ENCODE data around the gene MAPT. TPM values are rescaled to one million over a fixed set of nuclear protein-coding genes. Genes with fewer than 3 reads are reported as not detected.

The MAPT gene
- total and polyA plus RNA-seq, 2 of the 4 experiments (the other 2 are of a cell fraction), result 0.18 to 0.19 TPM

GRCh38 chr17:46031920-46032319 is 137.6 kb downstream of the MAPT start:
- H3K27ac ChIP-seq (ENCODE audit: insufficient read depth, low read length), result no peak overlapping the region
- H2BK120ac ChIP-seq (ENCODE audit: low read depth, low read length), result no peak overlapping the region
- no peak overlapping the region for H4K5ac ChIP-seq (ENCODE audit: low read depth, low read length)
- H3K4ac ChIP-seq (ENCODE audit: low read depth, low read length), result no peak overlapping the region
- H3K4me1 ChIP-seq (ENCODE audit: control insufficient read depth, insufficient read depth, low read length), result no peaks in the 10 kb centered on the region
- dilution Hi-C loops (cut with HindIII; ENCODE audit: low sequenced_read_pairs, unreplicated experiment), result no loop called here
- BruUV-seq (replicated peaks), result no TSS peak
- ChIA-PET POLR2A (ENCODE audit: unreplicated experiment) (no interaction called here), CTCF (no interaction called here)
- H4K8ac ChIP-seq (ENCODE audit: low read depth in 2 of 2, low read length in 2 of 2), result no peak overlapping the region
- H4K91ac ChIP-seq (ENCODE audit: insufficient read depth, low read depth, low read length), result no peak overlapping the region
- H3K27me3 ChIP-seq (ENCODE audit: control insufficient read depth, insufficient read depth, low read length), result no peaks in the 10 kb centered on the region
- H3K9me3 ChIP-seq (ENCODE audit: control insufficient read depth, insufficient read depth, low read length), result no peaks in the 10 kb centered on the region
- H3K79me1 ChIP-seq (ENCODE audit: low read depth in 1 of 2, low read length in 2 of 2), result peaks cover 4 to 35% of the 10 kb centered on the region in 2 experiments
- no peak overlapping the region for H3K4me2 ChIP-seq (ENCODE audit: low read depth, low read length)
- H3K18ac ChIP-seq (ENCODE audit: low read depth, low read length), result no peak overlapping the region
- H2AK9ac ChIP-seq (replicated peaks; ENCODE audit: low read depth, low read length, poor library complexity), result no peak overlapping the region
- no peak overlapping the region for H3K56ac ChIP-seq (ENCODE audit: extremely low read depth, insufficient read depth, low read length)
- in situ Hi-C loops (cut with MboI; ENCODE audit: low sequenced_read_pairs), result no loop called here
- DNase-seq (no peak), ATAC-seq (ENCODE audit: low read depth) (no peak)
- H4K20me1 ChIP-seq (ENCODE audit: insufficient read depth, low read length), result peaks cover 12% of the 10 kb centered on the region
- H3K4me3 ChIP-seq (ENCODE audit: insufficient read depth, low read depth, low read length), result no peak overlapping the region
- H2BK20ac ChIP-seq (ENCODE audit: low read depth, low read length), result no peak overlapping the region
- H3K36me3 ChIP-seq (ENCODE audit: control insufficient read depth, insufficient read depth, low read length), result peaks cover 63% of the 10 kb centered on the region
- intact Hi-C loops (cut with micrococcal nuclease), result no loop called here
- no peak overlapping the region for H3K14ac ChIP-seq (replicated peaks; ENCODE audit: low read depth, low read length)
- no peak overlapping the region for H2BK5ac ChIP-seq (ENCODE audit: low read depth, low read length, poor library complexity, severe bottlenecking)
- no peak overlapping the region for H3K23ac ChIP-seq (ENCODE audit: low read depth, low read length)
- H3K9me1 ChIP-seq (ENCODE audit: insufficient read depth, low read length), result peaks cover 17% of the 10 kb centered on the region
- no peak overlapping the region for H2AK5ac ChIP-seq (ENCODE audit: low read depth, low read length)
- TF ChIP-seq MAFK (IDR thresholded peaks at IDR 0.05; ENCODE audit: low read depth, low read length), result no peak
- TF ChIP-seq CEBPB (IDR thresholded peaks at IDR 0.05; ENCODE audit: low read depth, low read length), result no peak
- TF ChIP-seq RFX5 (IDR thresholded peaks at IDR 0.05; ENCODE audit: low read depth, low read length), result no peak
- no peak for TF ChIP-seq CTCF (conservative IDR thresholded peaks at IDR 0.05; ENCODE audit: low read depth, low read length)
- no peak for TF ChIP-seq MAZ (IDR thresholded peaks at IDR 0.05; ENCODE audit: borderline replicate concordance, low read depth, low read length)
- no peak for TF ChIP-seq BHLHE40 (IDR thresholded peaks at IDR 0.05; ENCODE audit: low read depth, low read length)
- no peak for TF ChIP-seq ELK1 (IDR thresholded peaks at IDR 0.05; ENCODE audit: borderline replicate concordance, low read depth, low read length)
- TF ChIP-seq FOS (IDR thresholded peaks at IDR 0.05; ENCODE audit: low read depth, low read length), result no peak
- no peak for TF ChIP-seq CHD1 (IDR thresholded peaks at IDR 0.05; ENCODE audit: low read depth, low read length)
- no peak for TF ChIP-seq SMC3 (IDR thresholded peaks at IDR 0.05; ENCODE audit: low read depth, low read length)
- no peak for TF ChIP-seq RCOR1 (IDR thresholded peaks at IDR 0.05; ENCODE audit: insufficient replicate concordance, low read length)
- TF ChIP-seq USF2 (IDR thresholded peaks at IDR 0.05; ENCODE audit: low read depth, low read length), result no peak
- no peak for TF ChIP-seq POLR2A (IDR thresholded peaks at IDR 0.05; ENCODE audit: low read depth, low read length)
- no peak for TF ChIP-seq NFE2L2 (IDR thresholded peaks at IDR 0.05; ENCODE audit: low read depth, low read length)
- TF ChIP-seq MXI1 (IDR thresholded peaks at IDR 0.05; ENCODE audit: borderline replicate concordance, low read depth, low read length), result no peak
- no peak for TF ChIP-seq RAD21 (IDR thresholded peaks at IDR 0.05; ENCODE audit: low read length)
- no peak overlapping the region for H2AFZ ChIP-seq (replicated peaks; ENCODE audit: low read length, poor library complexity)
- WGBS, 2 experiments (ENCODE audit: extremely low coverage in 2 of 2, insufficient read length in 1 of 2), result no CpG with 5 or more reads among the region's 8 CpGs
- H2BK15ac ChIP-seq (ENCODE audit: low read depth, low read length), result no peak overlapping the region
- no peak overlapping the region for H3K9ac ChIP-seq (ENCODE audit: low read depth, low read length)

Measured in IMR-90 (cell line).